Ascending aorta (tissue), 2 donors: Measurements from ENCODE around the gene ZNF385B. TPM values are rescaled to one million over a fixed set of nuclear protein-coding genes. Genes with fewer than 3 reads are reported as not detected.

Experiments
- DNase-seq, 2 donors: peaks; one replicate each; pipeline ENCODE4 v3.0.0-alpha.2; 2019; ENCODE audit warnings: low spot score in 2 of 2
- H3K27ac ChIP-seq, 2 donors: fragments of 200-600 bp; sonication (generic); one replicate each; pipeline ENCODE4 v1.5.1; 2016 to 2017; ENCODE audit warnings: mild to moderate bottlenecking in 1 of 2
- H3K27me3 ChIP-seq: fragments of 200-600 bp; sonication (generic); one replicate; pipeline ENCODE4 v1.5.1; 2017
- H3K36me3 ChIP-seq, 2 donors: fragments of 200-600 bp; sonication (generic); one replicate each; pipeline ENCODE4 v1.5.1; 2016
- H3K4me1 ChIP-seq, 2 donors: fragments of 200-600 bp; sonication (generic); one replicate each; pipeline ENCODE4 v1.5.1; 2016 to 2017; ENCODE audit warnings: mild to moderate bottlenecking in 1 of 2
- H3K4me3 ChIP-seq, 2 donors: fragments of 200-600 bp; sonication (generic); one replicate each; pipeline ENCODE4 v1.5.1; 2016 to 2017; ENCODE audit warnings: mild to moderate bottlenecking in 1 of 2
- H3K9me3 ChIP-seq, 2 donors: fragments of 200-600 bp; sonication (generic); one replicate each; pipeline ENCODE4 v1.5.1; 2016
- intact Hi-C: fragments of 100-400 bp; cut with DNase I; formaldehyde crosslinking; loops from one replicate; pipeline ENCODE4 v1.15.1; 2023
- total RNA-seq: library from RNA; depleted of rRNA; stranded (reverse); fragments of >200 nt; gene quantifications from one replicate; pipeline ENCODE4 v1.1.0, GENCODE V29; 2016
- TF ChIP-seq, protein P1 (sequence below), 3 experiments: fragments of 200-600 bp in 2 of 3; fragments of 450-650 bp in 1 of 3; sonication (generic) in 2 of 3; IDR thresholded peaks; one replicate each; pipeline ENCODE4 v1.5.1; 2016 to 2019; ENCODE audit warnings: antibody characterized with exemption in 3 of 3, mild to moderate bottlenecking in 1 of 3, moderate library complexity in 1 of 3

The ZNF385B gene
- total RNA-seq, 1 donor from 2014 or later = 0.21 TPM

DNA sequence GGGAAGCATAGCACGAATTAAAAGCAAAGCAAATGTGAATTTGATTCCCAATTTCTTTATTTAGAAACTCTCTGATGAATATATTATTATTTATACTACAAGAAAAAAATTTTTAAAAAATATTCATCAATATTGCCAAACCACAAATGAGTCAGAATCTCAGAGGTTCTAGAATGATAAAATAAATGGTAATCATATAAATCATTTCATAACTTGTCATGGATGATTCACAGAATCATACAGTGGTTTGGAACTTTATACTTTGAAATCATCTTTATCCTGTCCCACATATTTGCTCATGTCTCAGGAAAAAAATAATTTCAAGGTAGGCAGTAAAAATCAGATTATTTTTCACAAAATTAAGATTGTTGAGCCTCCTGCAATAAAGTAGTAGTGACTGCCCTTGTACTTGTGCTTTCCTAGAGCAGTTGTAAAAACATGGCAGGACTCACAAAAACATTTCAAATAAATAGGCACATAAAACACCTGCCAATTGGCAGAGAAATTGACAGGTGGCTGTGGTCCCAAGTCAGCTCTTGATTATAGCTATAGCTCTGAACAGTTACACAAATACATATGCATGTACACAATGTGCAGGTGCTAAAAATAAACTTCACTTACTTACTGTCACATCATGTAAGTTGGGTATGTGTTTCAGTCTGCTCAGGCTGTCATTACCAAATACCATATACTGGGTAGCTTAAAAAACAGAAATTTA is 322.8 kb downstream of the ZNF385B start:
- intact Hi-C loops = no loop called here
- Histone ChIP-seq H3K27me3 (no peaks in the 10 kb centered on the region), H3K36me3 (no peaks in the 10 kb centered on the region), H3K4me3 (no peak overlapping the region), H3K27ac (no peak overlapping the region), H3K9me3 (no peaks in the 10 kb centered on the region), H3K4me1 (no peaks in the 10 kb centered on the region)
- TF ChIP-seq, protein P1, sequence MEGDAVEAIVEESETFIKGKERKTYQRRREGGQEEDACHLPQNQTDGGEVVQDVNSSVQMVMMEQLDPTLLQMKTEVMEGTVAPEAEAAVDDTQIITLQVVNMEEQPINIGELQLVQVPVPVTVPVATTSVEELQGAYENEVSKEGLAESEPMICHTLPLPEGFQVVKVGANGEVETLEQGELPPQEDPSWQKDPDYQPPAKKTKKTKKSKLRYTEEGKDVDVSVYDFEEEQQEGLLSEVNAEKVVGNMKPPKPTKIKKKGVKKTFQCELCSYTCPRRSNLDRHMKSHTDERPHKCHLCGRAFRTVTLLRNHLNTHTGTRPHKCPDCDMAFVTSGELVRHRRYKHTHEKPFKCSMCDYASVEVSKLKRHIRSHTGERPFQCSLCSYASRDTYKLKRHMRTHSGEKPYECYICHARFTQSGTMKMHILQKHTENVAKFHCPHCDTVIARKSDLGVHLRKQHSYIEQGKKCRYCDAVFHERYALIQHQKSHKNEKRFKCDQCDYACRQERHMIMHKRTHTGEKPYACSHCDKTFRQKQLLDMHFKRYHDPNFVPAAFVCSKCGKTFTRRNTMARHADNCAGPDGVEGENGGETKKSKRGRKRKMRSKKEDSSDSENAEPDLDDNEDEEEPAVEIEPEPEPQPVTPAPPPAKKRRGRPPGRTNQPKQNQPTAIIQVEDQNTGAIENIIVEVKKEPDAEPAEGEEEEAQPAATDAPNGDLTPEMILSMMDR (IDR thresholded peaks at IDR 0.05) = no peak
- DNase-seq = no peak

DNA sequence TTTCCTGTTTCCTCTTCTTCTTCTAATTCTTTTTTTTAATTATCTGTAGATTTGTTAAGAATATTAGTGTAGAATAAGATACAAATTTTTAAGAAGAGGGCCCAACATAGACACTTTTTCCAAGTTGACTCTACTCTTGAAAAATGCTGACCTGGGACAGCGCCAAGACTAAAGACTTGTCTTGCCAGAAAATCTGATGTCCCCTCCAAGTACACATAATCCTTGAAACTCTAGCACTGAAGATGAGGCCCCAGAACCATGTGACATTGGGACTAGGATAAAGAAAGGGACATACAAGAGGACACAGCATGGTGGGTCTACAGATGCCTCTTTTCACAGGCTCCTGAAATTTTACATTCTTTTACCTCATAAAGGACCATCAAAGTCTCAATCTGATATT is 325.2 kb downstream of the ZNF385B start:
- Histone ChIP-seq H3K9me3 (no peaks in the 10 kb centered on the region), H3K27me3 (no peaks in the 10 kb centered on the region), H3K4me1 (no peaks in the 10 kb centered on the region), H3K27ac (no peak overlapping the region), H3K4me3 (no peak overlapping the region), H3K36me3 (no peaks in the 10 kb centered on the region)
- DNase-seq = no peak
- intact Hi-C loops = no loop called here
- TF ChIP-seq, protein P1 (IDR thresholded peaks at IDR 0.05) = no peak

DNA sequence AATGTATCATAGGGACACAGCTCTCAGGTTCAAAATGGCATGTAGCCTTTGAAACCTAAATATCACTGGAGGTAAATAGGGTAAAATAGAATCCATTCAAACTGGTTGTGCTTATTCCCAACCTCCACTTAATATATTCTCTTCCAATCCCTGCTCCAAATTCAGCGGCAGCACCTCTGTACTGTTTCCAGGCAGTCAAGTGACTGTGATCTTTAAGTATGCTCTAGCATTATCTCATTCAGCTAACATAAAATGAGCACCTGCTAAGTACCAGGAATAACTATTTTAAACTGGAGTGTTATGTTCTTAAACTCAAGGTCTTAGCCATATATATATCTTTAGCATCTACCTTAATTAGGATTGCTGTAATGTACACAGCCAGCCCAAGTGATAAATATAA is 327.5 kb downstream of the ZNF385B start:
- intact Hi-C loops = no loop called here

GRCh38 chr2:179532863-179533278 is 328.5 kb downstream of the ZNF385B start:
- Histone ChIP-seq H3K4me1 (no peaks in the 10 kb centered on the region), H3K36me3 (no peaks in the 10 kb centered on the region), H3K27ac (no peak overlapping the region), H3K27me3 (no peaks in the 10 kb centered on the region), H3K9me3 (no peaks in the 10 kb centered on the region), H3K4me3 (no peak overlapping the region)
- TF ChIP-seq, protein P1 (IDR thresholded peaks at IDR 0.05) = no peak
- DNase-seq = no peak
- intact Hi-C loops = no loop called here

More for the DNA sequence above, 327.5 kb downstream of the ZNF385B start:
- H3K27ac ChIP-seq = no peak overlapping the region
- TF ChIP-seq, protein P1 (IDR thresholded peaks at IDR 0.05) = no peak
- no peaks in the 10 kb centered on the region for H3K9me3 ChIP-seq
- no peak for DNase-seq
- no peaks in the 10 kb centered on the region for H3K27me3 ChIP-seq
- no peak overlapping the region for H3K4me3 ChIP-seq
- H3K36me3 ChIP-seq = no peaks in the 10 kb centered on the region
- H3K4me1 ChIP-seq = no peaks in the 10 kb centered on the region

GRCh38 chr2:179528576-179529069 is 332.8 kb downstream of the ZNF385B start:
- Histone ChIP-seq H3K9me3 (no peaks in the 10 kb centered on the region), H3K4me1 (no peaks in the 10 kb centered on the region), H3K27me3 (no peaks in the 10 kb centered on the region), H3K4me3 (no peak overlapping the region), H3K36me3 (no peaks in the 10 kb centered on the region), H3K27ac (no peak overlapping the region)
- TF ChIP-seq, protein P1 (IDR thresholded peaks at IDR 0.05) = no peak
- no peak for DNase-seq
- intact Hi-C loops = no loop called here
